Endothelial cell of umbilical vein (primary cell): ENCODE results near the gene TOP2A.

ENCODE experiments used
- EZH2 ChIP-seq: IDR thresholded peaks from 2 replicates; pipeline ENCODE4 v1.6.1; 2012; ENCODE audit warnings: borderline replicate concordance, low read depth, mild to moderate bottlenecking, moderate library complexity, low read length, inconsistent platforms; ENCODE audit not compliant: severe bottlenecking
- FOS ChIP-seq: IDR thresholded peaks from 2 replicates; pipeline ENCODE4 v1.6.1; 2011; ENCODE audit warnings: mild to moderate bottlenecking, low read length, moderate library complexity, borderline replicate concordance; ENCODE audit not compliant: insufficient read depth
- GATA2 ChIP-seq: IDR thresholded peaks from 2 replicates; pipeline ENCODE4 v1.7.0; 2011; ENCODE audit warnings: low read depth, mild to moderate bottlenecking, moderate library complexity, mixed read lengths, low read length; ENCODE audit not compliant: insufficient read length, insufficient read depth
- JUN ChIP-seq: IDR thresholded peaks from 2 replicates; pipeline ENCODE4 v1.6.1; 2011; ENCODE audit warnings: borderline replicate concordance, low read depth; ENCODE audit not compliant: insufficient read length, insufficient read depth
- POLR2A ChIP-seq: IDR thresholded peaks from 2 replicates; pipeline ENCODE4 v1.6.1; 2012; ENCODE audit warnings: low read depth, mild to moderate bottlenecking, control low read depth, low read length
- POLR2AphosphoS5 ChIP-seq: IDR thresholded peaks from 2 replicates; pipeline ENCODE4 v1.6.1; 2012; ENCODE audit warnings: low read depth, mild to moderate bottlenecking, control low read depth, low read length, moderate library complexity; ENCODE audit not compliant: insufficient read depth
- TF ChIP-seq, protein P1 (sequence below), 2 donors: IDR thresholded peaks; 1 replicate in 1 of 2; 2 replicates in 1 of 2; pipeline ENCODE4 v1.5.1; 2011; ENCODE audit warnings: low read length in 2 of 2, mild to moderate bottlenecking in 2 of 2, moderate library complexity in 2 of 2, control low read depth in 1 of 2, inconsistent platforms in 1 of 2, low read depth in 1 of 2; ENCODE audit not compliant: insufficient read depth in 1 of 2; ENCODE audit errors: extremely low read depth in 1 of 2
- TF ChIP-seq, protein P2 (sequence below): IDR thresholded peaks from 2 replicates; pipeline ENCODE4 v1.6.1; 2011; ENCODE audit not compliant: insufficient read depth, insufficient read length

DNA sequence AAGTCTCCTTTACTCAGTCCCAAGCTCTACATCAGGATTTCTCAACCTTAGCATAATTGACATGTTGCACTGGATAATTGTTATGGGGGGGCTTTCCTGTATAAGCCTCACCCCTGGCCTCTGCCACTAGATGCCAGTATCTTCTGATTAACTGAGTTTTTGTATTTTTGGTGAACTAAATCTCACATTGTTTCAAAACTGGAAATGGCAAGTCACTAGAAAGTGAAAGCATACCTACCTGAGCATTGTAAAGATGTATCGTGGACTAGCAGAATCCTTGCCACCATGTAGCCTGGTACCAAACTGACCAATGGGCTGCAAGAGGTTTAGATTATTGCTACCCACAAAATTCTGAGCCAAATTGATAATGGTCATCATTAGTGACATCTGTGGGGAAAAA is 15.0 kb downstream of the TOP2A start:
- TF ChIP-seq, protein P1, sequence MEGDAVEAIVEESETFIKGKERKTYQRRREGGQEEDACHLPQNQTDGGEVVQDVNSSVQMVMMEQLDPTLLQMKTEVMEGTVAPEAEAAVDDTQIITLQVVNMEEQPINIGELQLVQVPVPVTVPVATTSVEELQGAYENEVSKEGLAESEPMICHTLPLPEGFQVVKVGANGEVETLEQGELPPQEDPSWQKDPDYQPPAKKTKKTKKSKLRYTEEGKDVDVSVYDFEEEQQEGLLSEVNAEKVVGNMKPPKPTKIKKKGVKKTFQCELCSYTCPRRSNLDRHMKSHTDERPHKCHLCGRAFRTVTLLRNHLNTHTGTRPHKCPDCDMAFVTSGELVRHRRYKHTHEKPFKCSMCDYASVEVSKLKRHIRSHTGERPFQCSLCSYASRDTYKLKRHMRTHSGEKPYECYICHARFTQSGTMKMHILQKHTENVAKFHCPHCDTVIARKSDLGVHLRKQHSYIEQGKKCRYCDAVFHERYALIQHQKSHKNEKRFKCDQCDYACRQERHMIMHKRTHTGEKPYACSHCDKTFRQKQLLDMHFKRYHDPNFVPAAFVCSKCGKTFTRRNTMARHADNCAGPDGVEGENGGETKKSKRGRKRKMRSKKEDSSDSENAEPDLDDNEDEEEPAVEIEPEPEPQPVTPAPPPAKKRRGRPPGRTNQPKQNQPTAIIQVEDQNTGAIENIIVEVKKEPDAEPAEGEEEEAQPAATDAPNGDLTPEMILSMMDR (IDR thresholded peaks at IDR 0.05; ENCODE audit: extremely low read depth in 1 of 2, insufficient read depth in 1 of 2, low read depth in 1 of 2, low read length in 2 of 2) = no peak
- TF ChIP-seq POLR2AphosphoS5 (no peak), FOS (no peak), EZH2 (no peak), POLR2A (no peak), GATA2 (no peak), JUN (no peak)
- TF ChIP-seq, protein P2, sequence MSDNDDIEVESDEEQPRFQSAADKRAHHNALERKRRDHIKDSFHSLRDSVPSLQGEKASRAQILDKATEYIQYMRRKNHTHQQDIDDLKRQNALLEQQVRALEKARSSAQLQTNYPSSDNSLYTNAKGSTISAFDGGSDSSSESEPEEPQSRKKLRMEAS = no peak
